Measurements from ENCODE around the gene ABCF2.

The ABCF2 gene

GRCh38 chr7:151235091-151235787, 8.2 kb upstream of the ABCF2 start:
- no peak for DNase-seq
- Mint-ChIP-seq H3K4me1 (ENCODE audit: low read depth in 2 of 2) (peaks cover 20 to 28% of the 10 kb centered on the region in 2 donors), H3K27me3 (no peaks in the 10 kb centered on the region), H3K27ac (no peak overlapping the region), H3K36me3 (ENCODE audit: insufficient read depth) (peaks cover 39% of the 10 kb centered on the region), H3K9me3 (no peaks in the 10 kb centered on the region), H3K4me3 (peak overlapping the region; percentile 19 to 25)
- no peak for ATAC-seq (replicated peaks)

GRCh38 chr7:151233804-151234203, 6.8 kb upstream of the ABCF2 start:
- Mint-ChIP-seq H3K4me1 (ENCODE audit: low read depth in 2 of 2) (peaks cover 20 to 28% of the 10 kb centered on the region in 2 donors), H3K27me3 (no peaks in the 10 kb centered on the region), H3K36me3 (ENCODE audit: insufficient read depth) (peaks cover 36% of the 10 kb centered on the region), H3K27ac (peak overlapping the region; percentile 97 to 98), H3K4me3 (peak overlapping the region; percentile 100), H3K9me3 (no peaks in the 10 kb centered on the region)
- no peak for ATAC-seq (replicated peaks)
- DNase-seq = no peak

- DNase-seq = peak; percentile 51 to 56 (median 56)
- Mint-ChIP-seq H3K27ac (peak overlapping the region; percentile 97 to 98), H3K36me3 (ENCODE audit: insufficient read depth) (peaks cover 31% of the 10 kb centered on the region), H3K27me3 (no peaks in the 10 kb centered on the region), H3K4me3 (peak overlapping the region; percentile 100), H3K4me1 (ENCODE audit: low read depth in 2 of 2) (peaks cover 20 to 30% of the 10 kb centered on the region in 2 donors), H3K9me3 (no peaks in the 10 kb centered on the region)
- peak; percentile 78 for ATAC-seq (replicated peaks)
Measured at GRCh38 chr7:151232917-151233701, 6.1 kb upstream of the ABCF2 start.

GRCh38 chr7:151232091-151232916, 5.3 kb upstream of the ABCF2 start, which contains the start of gene CHPF2:
TSS of gene CHPF2 (plus strand) at chr7:151232483. CDS start at chr7:151234012, 1,529 bp downstream.
- DNase-seq (peak; percentile 84 to 87 (median 85)), ATAC-seq (replicated peaks) (peak; percentile 86)
- H3K27me3 Mint-ChIP-seq = no peaks in the 10 kb centered on the region
- H3K36me3 Mint-ChIP-seq (ENCODE audit: insufficient read depth) = peaks cover 30% of the 10 kb centered on the region
- H3K9me3 Mint-ChIP-seq = no peaks in the 10 kb centered on the region
- H3K27ac Mint-ChIP-seq = peak within 1 kb of the TSS; percentile 97 to 98
- H3K4me1 Mint-ChIP-seq (ENCODE audit: low read depth in 2 of 2) = peaks cover 22 to 34% of the 10 kb centered on the region in 2 donors
- H3K4me3 Mint-ChIP-seq = peak within 1 kb of the TSS; percentile 100

- no peak for DNase-seq
- peaks cover 34 to 42% of the 10 kb centered on the region in 2 donors for H3K4me1 Mint-ChIP-seq (ENCODE audit: low read depth in 2 of 2)
- ATAC-seq (replicated peaks) = no peak
- H3K27me3 Mint-ChIP-seq = no peaks in the 10 kb centered on the region
- no peak overlapping the region for H3K27ac Mint-ChIP-seq
- H3K4me3 Mint-ChIP-seq = peak overlapping the region; percentile 53 to 100
- peaks cover 31% of the 10 kb centered on the region for H3K36me3 Mint-ChIP-seq (ENCODE audit: insufficient read depth)
- no peaks in the 10 kb centered on the region for H3K9me3 Mint-ChIP-seq
Measured at GRCh38 chr7:151231080-151231479, 4.1 kb upstream of the ABCF2 start.

DNA sequence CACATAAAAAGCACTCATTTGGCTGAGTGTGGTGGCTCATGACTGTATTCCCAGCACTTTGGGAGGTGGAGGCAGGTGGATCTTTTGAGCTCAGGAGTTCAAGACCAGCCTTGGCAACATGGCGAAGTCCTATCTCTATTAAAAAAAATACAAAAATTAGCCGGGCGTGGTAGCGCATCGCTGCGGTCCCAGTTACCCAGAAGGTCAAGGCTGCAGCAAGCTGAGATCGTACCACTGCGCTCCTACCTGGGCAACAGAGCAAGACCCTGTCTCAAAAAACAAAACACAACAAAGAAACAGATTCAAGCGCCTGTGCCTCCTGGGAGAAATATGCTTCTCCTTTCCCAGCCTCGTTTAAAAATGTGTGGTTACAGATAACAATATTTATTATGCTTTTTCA, 2.2 kb upstream of the ABCF2 start:
- DNase-seq (no peak), ATAC-seq (replicated peaks) (no peak)
- Mint-ChIP-seq H3K9me3 (no peaks in the 10 kb centered on the region), H3K4me3 (no peak overlapping the region), H3K27ac (no peak overlapping the region), H3K36me3 (ENCODE audit: insufficient read depth) (peaks cover 31% of the 10 kb centered on the region), H3K4me1 (ENCODE audit: low read depth in 2 of 2) (peaks cover 45 to 47% of the 10 kb centered on the region in 2 donors), H3K27me3 (no peaks in the 10 kb centered on the region)

- Mint-ChIP-seq H3K27me3 (no peaks in the 10 kb centered on the region), H3K27ac (peak overlapping the region; percentile 96), H3K4me3 (peak overlapping the region; percentile 93 to 98), H3K36me3 (ENCODE audit: insufficient read depth) (peaks cover 36% of the 10 kb centered on the region), H3K9me3 (no peaks in the 10 kb centered on the region), H3K4me1 (ENCODE audit: low read depth in 2 of 2) (peaks cover 37 to 39% of the 10 kb centered on the region in 2 donors)
- no peak for DNase-seq
- no peak for ATAC-seq (replicated peaks)
Measured at GRCh38 chr7:151228024-151228866, 1.2 kb upstream of the ABCF2 start.

- Mint-ChIP-seq H3K4me3 (peak overlapping the region; percentile 93 to 98), H3K27ac (peak overlapping the region; percentile 96), H3K27me3 (no peaks in the 10 kb centered on the region), H3K9me3 (no peaks in the 10 kb centered on the region), H3K36me3 (ENCODE audit: insufficient read depth) (peaks cover 31% of the 10 kb centered on the region), H3K4me1 (ENCODE audit: low read depth in 2 of 2) (peaks cover 25 to 28% of the 10 kb centered on the region in 2 donors)
- no peak for ATAC-seq (replicated peaks)
- DNase-seq = no peak
Measured at GRCh38 chr7:151226560-151226874, 488 bp downstream of the ABCF2 start.

- no peaks in the 10 kb centered on the region for H3K9me3 Mint-ChIP-seq
- peak overlapping the region; percentile 93 to 98 for H3K4me3 Mint-ChIP-seq
- peaks cover 25 to 26% of the 10 kb centered on the region in 2 donors for H3K4me1 Mint-ChIP-seq (ENCODE audit: low read depth in 2 of 2)
- H3K27me3 Mint-ChIP-seq = no peaks in the 10 kb centered on the region
- ATAC-seq (replicated peaks) = no peak
- peak overlapping the region; percentile 96 for H3K27ac Mint-ChIP-seq
- DNase-seq = no peak
- peaks cover 35% of the 10 kb centered on the region for H3K36me3 Mint-ChIP-seq (ENCODE audit: insufficient read depth)
Measured at GRCh38 chr7:151225948-151226510, 976 bp downstream of the ABCF2 start.

- no peak for DNase-seq
- H3K27me3 Mint-ChIP-seq = no peaks in the 10 kb centered on the region
- H3K4me1 Mint-ChIP-seq (ENCODE audit: low read depth in 2 of 2) = peaks cover 25 to 28% of the 10 kb centered on the region in 2 donors
- peaks cover 56% of the 10 kb centered on the region for H3K36me3 Mint-ChIP-seq (ENCODE audit: insufficient read depth)
- no peak overlapping the region for H3K27ac Mint-ChIP-seq
- no peak overlapping the region for H3K4me3 Mint-ChIP-seq
- ATAC-seq (replicated peaks) = no peak
- no peaks in the 10 kb centered on the region for H3K9me3 Mint-ChIP-seq
Measured at GRCh38 chr7:151223728-151224127, 3.3 kb downstream of the ABCF2 start.

GRCh38 chr7:151218170-151218569, 8.8 kb downstream of the ABCF2 start:
- DNase-seq = no peak
- ATAC-seq (replicated peaks) = no peak
- H3K27me3 Mint-ChIP-seq = no peaks in the 10 kb centered on the region
- H3K4me1 Mint-ChIP-seq (ENCODE audit: low read depth in 2 of 2) = peaks cover 0 to 2% of the 10 kb centered on the region in 2 donors
- no peaks in the 10 kb centered on the region for H3K9me3 Mint-ChIP-seq
- H3K36me3 Mint-ChIP-seq (ENCODE audit: insufficient read depth) = peaks cover 77% of the 10 kb centered on the region
- H3K27ac Mint-ChIP-seq = no peak overlapping the region
- H3K4me3 Mint-ChIP-seq = no peak overlapping the region

DNA sequence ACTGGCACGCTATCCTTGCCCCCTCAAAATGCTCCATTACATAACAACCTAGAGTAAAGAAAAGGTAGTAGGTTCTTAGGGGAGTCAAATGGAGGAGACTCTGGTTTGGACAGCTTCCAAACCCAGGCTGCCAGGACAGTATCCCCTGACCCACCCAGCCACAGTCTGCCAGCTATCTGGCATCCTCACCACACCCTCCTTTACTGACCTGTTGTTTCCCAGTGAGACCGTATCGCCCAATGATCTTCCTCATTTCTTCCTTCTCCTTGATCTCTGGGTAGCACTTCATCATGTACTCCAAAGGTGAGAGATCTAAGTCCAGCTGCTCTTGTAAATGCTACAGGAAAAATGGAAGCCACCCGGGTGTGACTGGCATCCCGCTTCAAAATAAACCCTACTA, 11.6 kb downstream of the ABCF2 start:
- H3K27ac Mint-ChIP-seq = peak overlapping the region in 1 of 2 donors; percentile 76
- no peaks in the 10 kb centered on the region for H3K27me3 Mint-ChIP-seq
- no peak for ATAC-seq (replicated peaks)
- no peak for DNase-seq
- H3K36me3 Mint-ChIP-seq (ENCODE audit: insufficient read depth) = peaks cover 74% of the 10 kb centered on the region
- no peaks in the 10 kb centered on the region for H3K9me3 Mint-ChIP-seq
- no peak overlapping the region for H3K4me3 Mint-ChIP-seq
- H3K4me1 Mint-ChIP-seq (ENCODE audit: low read depth in 2 of 2) = peaks cover 5% of the 10 kb centered on the region in 2 donors

Data from effector memory CD8-positive, alpha-beta T cell (primary cell).